Measurements from ENCODE around the gene ITIH1.

- no peak for TF ChIP-seq CTCF (IDR thresholded peaks at IDR 0.05; ENCODE audit: extremely low read depth in 1 of 2, insufficient read depth in 1 of 2, low read depth in 1 of 2, low read length in 2 of 2)
- TF ChIP-seq MAX (IDR thresholded peaks at IDR 0.05; ENCODE audit: insufficient read depth, insufficient read length), result no peak
Measured at GRCh38 chr3:52836471-52836845, 59.1 kb downstream of the ITIH1 start.

Measured in endothelial cell of umbilical vein (primary cell).